PFSK-1 (cell line): Measurements from ENCODE around the gene MFNG.

ENCODE experiments used
- POLR2AphosphoS5 ChIP-seq: IDR thresholded peaks from 2 replicates; pipeline ENCODE4 v1.6.1; 2012; ENCODE audit warnings: low read depth, mild to moderate bottlenecking, control low read depth, low read length, moderate library complexity
- TAF1 ChIP-seq: IDR thresholded peaks from 2 replicates; pipeline ENCODE4 v1.6.1; 2012; ENCODE audit warnings: low read length, control low read depth, borderline replicate concordance; ENCODE audit not compliant: insufficient read depth
- TF ChIP-seq, protein P1 (sequence below), 2 experiments: IDR thresholded peaks; 2 replicates each; pipeline versions ENCODE4 v1.6.1 to v1.8.0; 2011 to 2012; ENCODE audit warnings: low read depth in 2 of 2, low read length in 2 of 2, control low read depth in 1 of 2, inconsistent platforms in 1 of 2, mild to moderate bottlenecking in 1 of 2, moderate library complexity in 1 of 2; ENCODE audit not compliant: insufficient read depth in 1 of 2

DNA sequence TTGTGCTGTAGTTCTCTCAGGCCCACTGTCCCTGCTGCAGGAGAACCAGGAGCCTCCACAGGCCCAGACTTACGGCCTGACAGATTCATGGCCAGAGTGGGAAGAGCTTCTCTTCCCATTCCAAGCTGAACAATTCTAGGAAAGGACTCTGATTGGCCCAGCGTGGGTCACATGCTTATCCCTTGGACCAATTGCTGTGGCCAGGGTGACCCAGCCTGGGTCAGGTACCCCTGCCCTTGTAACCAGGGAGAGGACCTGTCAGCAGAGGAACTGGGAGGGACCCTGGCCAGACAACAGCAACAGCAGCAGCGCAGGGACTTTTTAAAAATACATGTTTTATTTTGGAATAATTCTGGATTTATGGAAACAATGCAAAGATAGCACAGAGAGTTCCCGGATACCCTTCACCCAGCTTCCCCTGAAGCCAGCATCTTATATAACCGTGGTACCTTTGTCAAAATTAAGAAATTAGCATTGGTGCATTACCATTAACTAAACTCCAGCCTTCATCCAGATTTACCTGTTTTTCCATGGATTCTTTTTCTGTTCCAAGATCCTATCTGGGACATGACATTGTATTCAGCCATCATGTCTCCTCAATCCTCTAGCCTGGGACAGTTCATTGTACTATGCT is 50.1 kb downstream of the MFNG start:
- TF ChIP-seq POLR2AphosphoS5 (no peak), TAF1 (no peak)
- TF ChIP-seq, protein P1, sequence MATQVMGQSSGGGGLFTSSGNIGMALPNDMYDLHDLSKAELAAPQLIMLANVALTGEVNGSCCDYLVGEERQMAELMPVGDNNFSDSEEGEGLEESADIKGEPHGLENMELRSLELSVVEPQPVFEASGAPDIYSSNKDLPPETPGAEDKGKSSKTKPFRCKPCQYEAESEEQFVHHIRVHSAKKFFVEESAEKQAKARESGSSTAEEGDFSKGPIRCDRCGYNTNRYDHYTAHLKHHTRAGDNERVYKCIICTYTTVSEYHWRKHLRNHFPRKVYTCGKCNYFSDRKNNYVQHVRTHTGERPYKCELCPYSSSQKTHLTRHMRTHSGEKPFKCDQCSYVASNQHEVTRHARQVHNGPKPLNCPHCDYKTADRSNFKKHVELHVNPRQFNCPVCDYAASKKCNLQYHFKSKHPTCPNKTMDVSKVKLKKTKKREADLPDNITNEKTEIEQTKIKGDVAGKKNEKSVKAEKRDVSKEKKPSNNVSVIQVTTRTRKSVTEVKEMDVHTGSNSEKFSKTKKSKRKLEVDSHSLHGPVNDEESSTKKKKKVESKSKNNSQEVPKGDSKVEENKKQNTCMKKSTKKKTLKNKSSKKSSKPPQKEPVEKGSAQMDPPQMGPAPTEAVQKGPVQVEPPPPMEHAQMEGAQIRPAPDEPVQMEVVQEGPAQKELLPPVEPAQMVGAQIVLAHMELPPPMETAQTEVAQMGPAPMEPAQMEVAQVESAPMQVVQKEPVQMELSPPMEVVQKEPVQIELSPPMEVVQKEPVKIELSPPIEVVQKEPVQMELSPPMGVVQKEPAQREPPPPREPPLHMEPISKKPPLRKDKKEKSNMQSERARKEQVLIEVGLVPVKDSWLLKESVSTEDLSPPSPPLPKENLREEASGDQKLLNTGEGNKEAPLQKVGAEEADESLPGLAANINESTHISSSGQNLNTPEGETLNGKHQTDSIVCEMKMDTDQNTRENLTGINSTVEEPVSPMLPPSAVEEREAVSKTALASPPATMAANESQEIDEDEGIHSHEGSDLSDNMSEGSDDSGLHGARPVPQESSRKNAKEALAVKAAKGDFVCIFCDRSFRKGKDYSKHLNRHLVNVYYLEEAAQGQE (IDR thresholded peaks at IDR 0.05; ENCODE audit: insufficient read depth in 1 of 2, low read depth in 2 of 2, low read length in 2 of 2) = no peak
